HS-5 (cell line): ENCODE measurements around the gene FAM228B.
"Not testable (repeated sequence)": the region's sequence is repeated elsewhere in the genome, so short reads cannot be mapped to it uniquely, and the experiment has no call there.

Experiments
- DNase-seq: peaks from one replicate; pipeline ENCODE4 v3.0.0-alpha.2; 2012; ENCODE audit warnings: low read depth

Gene FAM228B

DNA sequence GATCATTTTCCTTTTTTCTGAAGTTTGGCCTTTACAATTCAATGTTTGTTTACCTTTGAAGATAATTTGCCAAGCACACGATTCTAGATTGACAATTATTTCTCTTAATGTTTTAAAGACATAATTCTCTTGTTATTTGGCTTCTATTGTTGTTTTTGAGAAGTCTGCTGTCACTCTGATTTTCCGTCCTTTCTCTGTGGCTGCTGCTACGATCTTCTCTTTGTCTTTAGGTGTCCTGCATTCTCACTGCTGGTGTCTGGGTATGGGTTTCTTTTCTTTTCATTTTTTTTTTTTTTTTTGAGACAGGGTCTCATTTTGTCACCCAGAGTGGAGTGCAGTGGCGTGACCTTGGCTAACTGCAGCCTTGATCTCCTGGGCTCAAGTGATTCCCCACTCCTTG, 36.4 kb downstream of the FAM228B start:
- DNase-seq = no peak

DNA sequence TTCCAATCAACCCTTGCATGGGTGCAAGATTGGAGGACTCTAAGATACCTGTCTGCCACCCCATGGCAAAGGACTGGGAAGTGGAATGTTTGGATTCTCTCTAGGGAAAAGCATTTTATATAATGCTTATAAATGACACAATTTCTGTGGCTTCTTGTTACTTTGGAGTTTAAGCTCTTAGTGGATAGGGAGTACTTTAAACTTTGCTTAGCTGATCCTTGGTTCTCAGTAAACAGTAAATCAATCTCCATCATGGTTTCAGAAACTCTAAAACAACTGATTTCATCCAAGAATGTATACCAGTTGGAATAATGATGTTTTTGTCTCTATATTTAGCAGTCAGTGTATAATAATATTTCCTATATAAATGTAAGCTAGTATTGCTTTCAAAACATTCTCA, 37.5 kb downstream of the FAM228B start:
- no peak for DNase-seq

DNA sequence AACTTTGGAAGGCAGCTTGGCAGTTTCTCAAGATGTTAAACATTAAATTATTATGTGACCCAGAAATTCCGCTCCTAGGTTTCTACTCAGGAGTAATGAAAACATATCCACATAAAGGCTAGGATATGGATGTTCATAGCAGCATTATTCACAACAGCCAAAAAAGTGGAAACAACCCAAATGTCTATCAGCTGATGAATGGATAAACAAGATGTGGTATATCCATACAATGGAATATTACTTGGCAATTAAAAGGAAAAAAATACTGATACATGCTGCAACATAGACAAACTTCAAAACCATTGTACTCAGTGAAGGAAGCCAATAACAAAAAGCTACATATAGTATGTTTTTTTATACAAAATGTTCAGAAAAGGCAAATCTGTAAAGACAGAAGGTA, 39.2 kb downstream of the FAM228B start:
- DNase-seq = no peak

DNA sequence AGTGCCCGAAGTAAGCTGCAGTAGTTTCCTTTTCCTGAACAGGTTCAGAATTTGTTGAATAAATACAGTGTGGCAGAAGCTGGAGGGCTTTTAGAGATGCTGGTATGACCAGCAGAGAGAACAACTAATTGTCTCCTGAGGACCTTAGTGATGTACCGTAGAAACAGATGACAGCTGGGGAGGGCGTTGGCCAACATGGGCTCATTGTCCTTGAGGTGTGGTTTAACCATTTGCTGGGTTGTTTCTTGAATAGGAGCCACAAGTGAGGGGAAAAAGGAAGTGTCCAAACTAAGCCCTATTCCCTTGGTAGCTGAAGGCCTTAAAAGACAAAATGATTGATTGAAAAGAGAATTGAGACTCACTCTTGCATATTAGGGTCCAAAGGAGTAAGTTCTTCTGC, 39.9 kb downstream of the FAM228B start:
- no peak for DNase-seq

DNA sequence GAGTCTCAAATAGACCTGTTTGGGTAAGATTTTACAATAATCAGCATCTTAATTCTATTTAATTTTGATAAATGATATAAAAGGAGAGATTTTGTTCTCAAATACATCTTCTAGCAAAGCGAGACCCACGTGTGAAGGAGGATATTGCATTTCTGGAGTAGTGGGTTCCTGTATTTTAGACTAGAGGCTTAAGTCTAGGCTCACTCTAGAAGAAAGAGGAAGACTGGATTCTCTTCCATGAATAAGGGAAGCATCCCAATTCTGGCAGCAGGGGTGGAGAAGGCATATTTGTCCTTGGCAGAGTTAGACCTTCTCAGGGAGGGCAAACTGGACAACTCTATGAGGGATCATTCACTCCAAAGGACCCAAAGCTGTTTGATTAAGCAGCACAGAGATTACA, 40.3 kb downstream of the FAM228B start:
- no peak for DNase-seq

DNA sequence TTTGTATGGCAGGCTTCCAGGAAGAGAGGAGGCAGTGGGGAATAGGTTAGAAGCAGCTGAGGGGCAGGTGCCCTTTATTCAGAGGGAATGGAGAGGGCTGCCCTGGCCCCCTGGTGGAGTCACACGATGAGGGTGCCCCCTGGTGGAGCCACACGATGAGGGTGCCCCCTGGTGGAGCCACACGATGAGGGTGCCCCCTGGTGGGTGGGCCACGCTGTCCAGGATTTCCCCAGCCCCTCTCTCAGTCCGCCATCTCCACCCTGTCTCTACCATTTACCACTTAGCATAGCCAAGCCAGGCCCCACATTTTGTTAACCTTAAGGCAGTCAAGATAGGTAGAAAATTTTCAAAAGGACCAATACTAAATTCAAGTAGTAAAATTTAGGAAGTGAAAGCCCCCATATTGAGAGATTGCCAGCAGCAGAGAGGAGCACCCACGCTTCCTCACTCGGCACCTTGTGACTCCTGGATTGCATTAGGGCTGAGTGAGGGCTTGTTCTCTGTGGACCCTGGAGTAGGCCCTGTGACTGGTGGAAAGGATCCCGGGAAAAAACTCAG, 41.2 kb downstream of the FAM228B start:
- DNase-seq = no peak

DNA sequence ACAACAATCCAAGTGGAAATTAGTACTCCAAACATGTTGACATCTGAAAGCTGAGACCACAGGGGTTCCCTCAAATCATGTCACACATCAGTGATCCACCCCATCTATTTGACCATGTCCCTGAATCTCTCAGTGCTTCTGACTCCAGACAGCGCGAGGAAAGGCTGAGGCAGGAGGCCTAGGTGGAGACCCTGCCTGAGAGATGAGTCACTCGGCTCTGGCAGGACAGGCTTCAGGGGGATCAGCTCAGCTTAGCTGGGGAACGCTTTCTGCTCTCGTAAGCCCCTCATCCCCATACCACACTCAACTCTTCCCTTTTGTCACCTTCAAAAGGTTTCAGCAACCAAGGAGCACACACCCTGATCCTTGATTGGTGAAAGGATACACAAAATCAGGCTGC, 45.8 kb downstream of the FAM228B start:
- DNase-seq = no peak

DNA sequence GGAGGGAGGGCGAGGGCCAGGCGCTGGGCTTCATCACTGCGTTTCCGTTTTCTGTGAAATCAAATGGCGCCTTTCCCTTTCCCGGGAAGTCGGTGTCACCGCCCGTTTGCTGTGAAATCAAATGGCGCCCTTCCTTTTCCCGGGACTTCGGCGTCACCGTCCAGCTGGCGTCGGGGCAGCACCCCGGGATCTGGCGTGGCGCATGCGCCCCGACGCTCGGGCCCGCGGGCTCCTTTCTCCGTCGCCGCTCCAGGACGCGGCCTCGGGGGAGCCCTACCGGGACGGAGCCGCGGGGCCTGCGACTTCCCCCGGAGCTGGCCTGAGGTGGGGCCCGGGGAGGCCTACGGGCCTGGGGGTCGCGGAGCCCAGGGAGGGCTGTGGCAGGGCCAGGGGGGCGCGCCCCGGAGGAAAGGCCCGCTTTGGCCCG, 51.6 kb downstream of the FAM228B start, which contains the start of gene FAM228A:
Gene FAM228A (plus strand): TSS at position 203 of the 427 bp plus-strand sequence. CDS start 428 bp downstream, outside the sequence.
- no peak for DNase-seq

DNA sequence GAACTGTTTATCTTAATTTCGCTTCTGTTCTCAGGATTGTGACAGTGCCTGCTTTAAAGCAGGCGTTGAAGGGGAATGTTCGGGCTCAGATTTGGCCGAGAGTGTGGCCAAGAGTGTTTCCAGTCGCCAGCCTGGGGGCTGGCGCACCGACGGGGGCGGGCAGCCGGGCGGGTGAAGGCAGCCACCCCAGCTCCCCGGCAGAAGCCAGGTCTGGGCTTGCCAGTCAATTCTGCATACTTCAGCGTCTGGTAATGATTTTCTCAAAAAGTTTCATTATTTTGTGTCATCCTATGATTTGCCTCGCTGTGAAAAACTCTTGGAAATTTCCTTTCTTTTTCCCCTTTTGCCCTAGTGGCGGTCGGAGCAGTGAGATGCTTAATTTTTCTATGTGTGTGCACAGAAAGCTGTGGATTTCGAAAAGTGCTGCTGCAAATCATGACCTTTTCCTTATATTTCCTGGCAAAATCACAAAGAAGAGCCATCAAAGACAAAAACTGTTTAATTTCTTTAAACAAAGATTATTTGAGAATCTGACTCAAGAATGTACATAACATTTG, 52.4 kb downstream of the FAM228B start:
- DNase-seq = no peak

DNA sequence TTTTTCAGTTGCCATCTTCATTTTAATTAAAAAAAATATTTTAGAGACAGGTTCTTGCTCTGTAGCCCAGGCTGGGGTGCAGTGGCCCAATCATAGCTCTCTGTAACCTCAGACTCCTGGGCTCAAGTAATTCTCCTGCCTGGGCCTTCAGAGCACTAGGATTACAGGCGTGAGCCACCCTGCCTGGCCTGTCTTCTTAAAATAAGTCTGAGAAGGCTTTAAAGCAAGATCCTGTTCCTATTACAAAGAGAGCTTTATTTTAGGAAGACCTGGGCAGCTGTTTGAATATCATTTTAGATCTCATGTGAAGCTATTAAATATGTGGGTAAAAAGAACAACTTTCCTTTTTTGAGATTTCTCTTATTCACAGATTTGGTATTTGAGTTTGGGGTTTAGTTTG, 53.1 kb downstream of the FAM228B start:
- no peak for DNase-seq

DNA sequence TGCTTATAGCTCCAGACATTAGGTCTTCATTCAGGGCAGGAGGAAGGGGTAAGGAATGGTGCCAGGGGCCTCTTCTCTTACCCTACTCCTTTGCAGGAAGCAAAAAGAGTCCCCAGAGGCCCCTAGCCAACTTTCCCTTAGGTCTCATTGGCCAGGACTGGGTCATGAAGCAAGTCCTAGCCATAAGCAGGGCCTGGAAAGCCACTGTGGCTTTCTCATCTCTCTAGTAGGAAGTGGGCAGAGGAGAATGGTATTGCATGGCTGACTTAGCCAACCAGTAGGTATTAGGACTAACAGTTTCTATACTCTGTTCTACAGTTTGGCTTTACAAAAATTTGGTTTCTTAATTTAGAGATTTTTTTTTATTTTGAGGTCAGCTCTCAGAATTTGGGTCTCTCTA, 56.4 kb downstream of the FAM228B start:
- DNase-seq = no peak

DNA sequence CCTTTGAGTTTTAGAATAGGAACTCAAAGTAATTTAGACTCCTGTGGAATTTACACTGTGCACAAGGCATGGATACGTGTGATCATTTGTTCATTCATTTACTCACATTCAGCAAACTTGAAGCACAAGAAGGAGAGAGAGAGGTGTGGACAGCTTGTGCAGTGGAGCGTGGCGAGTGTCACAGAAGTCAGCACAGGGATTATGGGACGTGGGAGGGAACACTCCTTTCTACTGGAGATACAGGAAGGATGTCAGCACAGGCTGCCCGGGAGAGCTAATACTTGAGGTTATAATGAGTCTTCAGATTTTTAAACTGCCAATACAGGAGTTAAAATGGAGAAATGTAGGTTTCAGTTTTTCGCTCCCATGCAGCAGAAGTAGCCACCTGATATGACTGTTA, 58.6 kb downstream of the FAM228B start:
- DNase-seq = no peak

DNA sequence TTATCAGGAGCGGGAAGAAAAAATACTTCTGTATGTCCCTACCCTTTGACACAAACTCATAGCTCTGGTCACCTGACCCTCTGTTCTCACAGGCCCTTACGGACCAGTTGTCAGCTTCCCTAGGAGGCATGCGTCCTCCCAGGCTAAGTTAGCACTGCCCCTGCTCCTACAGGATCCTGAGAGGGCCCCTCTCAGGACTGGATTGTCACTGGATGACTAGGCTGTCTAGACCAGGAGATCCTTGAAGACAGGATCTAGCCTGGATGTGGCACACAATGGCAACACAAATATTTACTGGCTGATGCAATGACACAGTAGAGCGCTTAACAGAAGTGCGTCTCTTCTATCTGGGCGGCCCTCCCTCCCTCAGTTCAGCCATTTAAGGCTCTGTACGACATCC, 59.2 kb downstream of the FAM228B start:
- no peak for DNase-seq

DNA sequence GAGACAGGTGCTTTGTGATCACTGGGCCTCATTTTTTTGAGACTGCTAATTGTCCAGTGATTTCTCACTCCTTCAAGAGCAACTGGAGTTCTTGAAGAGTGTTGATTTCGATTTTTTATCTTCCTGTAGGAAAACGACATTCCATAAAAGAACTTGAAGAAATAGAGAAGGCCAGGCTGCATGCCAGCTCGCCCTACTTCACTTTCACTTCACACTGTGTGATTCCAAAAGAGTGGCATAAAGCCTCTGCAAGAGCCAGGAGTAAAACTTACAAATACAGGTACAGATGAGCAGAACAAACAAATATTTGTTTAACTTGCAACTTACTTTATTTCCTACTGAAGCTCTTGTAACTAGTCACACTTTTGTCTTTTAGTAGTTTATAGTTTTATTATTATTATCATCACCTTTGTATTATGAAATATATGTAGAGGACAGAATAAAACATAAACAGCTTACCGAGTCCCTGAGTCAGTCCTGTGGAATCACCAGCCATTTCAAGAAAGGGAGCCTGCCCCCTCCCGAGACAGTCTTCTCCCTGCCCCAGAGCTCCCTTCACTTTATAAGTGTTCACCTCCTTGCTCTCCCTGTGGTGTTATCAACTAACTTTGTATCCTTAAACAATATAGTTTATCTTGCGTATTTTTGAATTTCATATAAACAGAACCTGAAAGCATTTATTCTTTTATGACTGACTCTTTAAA, 60.2 kb downstream of the FAM228B start:
- DNase-seq = no peak

DNA sequence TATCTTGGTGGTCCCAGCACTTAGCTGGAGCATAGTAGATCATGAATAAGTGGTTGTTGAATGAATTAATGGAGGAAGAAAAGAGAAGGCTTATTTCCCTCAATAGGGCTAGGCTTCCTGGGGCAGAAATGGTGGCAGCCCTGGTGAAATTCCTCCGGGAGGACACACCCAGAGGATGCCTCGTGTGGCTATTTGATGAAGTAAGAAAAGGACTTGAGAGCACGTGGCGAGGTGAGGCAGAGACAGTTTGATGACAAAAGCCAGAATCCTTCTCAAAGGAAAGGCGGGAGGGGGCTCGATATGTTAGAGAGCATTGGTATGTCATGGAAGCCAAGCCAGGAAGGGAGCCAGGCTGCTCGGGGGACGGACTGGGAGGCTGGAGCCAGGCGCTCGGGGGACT, 66.3 kb downstream of the FAM228B start:
- DNase-seq = no peak

DNA sequence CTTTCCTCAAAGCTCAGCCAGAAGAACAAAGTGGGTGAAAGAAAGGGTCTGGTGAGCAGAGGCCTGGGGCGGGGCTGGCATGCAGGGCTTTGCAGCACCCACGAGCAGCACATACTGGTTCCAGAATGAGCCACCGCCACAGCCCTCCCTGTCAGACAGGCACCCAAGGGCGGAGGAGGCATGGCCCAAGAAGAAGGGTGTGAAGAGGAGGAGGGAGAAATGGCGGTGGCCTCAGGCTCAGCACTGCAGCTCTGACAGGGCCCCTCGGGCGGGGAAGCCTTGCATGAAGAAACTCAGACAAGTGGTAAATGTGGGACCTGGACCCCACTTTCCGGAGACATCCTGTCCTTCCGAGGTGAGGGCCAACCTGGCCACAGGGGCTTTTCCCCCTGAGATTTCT, 67.2 kb downstream of the FAM228B start:
- no peak for DNase-seq

DNA sequence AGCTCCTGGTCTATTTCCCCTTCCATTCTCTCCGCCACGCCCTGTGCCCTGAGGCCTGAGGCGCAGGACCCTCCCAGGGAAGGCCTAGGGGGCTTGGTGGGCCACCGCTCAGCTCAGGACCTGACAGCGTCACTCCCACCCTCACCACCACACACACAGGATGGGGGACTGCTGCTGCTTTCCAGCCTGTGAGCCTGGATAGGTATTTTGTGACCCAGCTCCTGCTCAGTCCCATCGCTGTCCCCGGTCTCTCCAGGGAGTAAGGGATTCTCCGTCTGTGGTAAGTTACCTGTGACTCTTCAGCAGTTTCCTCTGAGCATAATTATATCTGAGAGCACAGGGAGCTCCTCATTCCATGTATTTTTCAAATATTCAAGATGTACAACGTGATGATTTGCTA, 67.9 kb downstream of the FAM228B start:
- no peak for DNase-seq

DNA sequence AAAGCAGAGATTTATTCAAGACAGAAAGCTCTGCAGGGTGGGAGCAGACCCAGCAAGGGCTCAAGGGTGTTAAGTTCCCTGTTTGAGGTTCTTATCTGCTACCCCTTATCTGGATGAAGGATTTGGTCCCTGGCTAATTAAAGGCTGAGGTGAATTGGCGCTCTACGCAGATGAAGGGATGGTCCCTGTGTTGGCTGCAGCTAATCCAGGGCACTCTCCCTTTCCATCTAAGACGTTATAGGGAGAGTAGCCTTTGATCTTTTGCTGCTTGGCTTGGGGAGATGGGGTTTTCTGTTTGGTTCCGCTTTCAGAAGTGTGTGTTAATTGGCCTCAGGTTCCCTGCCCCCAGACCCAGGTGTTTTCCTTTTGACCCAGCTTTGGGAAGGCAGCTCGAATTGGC, 68.6 kb downstream of the FAM228B start:
- no peak for DNase-seq

DNA sequence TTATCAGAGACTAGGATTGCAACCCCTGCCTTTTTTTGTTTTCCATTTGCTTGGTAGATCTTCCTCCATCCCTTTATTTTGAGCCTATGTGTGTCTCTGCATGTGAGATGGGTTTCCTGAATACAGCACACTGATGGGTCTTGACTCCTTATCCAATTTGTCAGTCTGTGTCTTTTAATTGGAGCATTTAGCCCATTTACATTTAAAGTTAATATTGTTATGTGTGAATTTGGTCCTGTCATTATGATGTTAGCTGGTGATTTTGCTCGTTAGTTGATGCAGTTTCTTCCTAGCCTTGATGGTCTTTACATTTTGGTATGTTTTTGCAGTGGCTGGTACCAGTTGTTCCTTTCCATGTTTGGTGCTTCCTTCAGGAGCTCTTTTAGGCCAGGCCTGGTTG, 73.9 kb downstream of the FAM228B start:
- not testable (repeated sequence) for DNase-seq

DNA sequence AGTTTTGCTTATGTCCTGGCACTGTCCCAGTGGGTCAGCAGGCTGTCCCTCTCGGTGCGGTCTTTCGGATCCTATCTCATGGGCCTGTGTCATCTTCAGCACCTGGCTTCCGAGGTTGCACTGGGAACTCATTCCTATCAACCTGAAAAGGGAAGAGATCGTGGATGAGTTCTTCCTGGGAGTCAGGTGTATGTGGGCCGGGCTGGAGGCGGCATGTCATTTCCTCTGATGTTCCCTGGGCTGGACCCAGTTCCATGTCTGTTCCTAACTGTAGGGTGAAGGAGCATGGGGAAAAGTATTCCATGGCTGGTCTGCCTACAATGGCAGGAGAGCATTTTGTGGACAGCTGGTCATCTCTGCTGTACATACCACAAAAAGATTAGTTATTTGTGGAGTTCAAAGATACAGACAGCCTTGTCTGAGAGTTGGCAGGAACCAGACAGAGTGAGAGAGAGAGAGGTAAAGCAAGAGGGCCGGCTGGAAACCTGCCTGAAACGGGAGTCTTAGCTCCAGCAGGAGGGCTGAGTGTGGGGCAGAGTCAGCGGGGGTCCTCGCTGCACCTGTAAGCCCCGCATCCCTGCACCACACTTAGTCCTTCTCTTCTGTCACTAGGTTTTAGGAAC, 76.8 kb downstream of the FAM228B start:
- no peak for DNase-seq

DNA sequence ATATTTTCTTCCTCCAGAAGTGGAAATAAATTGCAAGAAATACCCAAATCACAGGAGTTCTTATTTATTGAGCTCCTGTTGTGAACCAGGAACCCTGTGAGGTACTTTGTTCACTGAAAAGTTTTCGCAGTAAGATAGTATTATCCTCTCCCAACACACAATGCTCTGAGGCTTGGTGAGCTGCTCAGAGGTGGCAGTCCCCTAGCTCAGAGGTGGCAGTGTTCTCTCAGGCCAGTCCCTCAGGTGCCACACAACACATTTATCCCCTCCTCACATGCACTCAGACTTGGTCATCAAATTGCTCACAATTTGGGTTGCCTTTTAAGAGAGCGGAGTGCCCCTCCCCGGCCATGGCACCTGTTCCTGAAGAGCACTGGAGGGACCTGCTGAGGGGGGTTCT, 77.5 kb downstream of the FAM228B start:
- no peak for DNase-seq

DNA sequence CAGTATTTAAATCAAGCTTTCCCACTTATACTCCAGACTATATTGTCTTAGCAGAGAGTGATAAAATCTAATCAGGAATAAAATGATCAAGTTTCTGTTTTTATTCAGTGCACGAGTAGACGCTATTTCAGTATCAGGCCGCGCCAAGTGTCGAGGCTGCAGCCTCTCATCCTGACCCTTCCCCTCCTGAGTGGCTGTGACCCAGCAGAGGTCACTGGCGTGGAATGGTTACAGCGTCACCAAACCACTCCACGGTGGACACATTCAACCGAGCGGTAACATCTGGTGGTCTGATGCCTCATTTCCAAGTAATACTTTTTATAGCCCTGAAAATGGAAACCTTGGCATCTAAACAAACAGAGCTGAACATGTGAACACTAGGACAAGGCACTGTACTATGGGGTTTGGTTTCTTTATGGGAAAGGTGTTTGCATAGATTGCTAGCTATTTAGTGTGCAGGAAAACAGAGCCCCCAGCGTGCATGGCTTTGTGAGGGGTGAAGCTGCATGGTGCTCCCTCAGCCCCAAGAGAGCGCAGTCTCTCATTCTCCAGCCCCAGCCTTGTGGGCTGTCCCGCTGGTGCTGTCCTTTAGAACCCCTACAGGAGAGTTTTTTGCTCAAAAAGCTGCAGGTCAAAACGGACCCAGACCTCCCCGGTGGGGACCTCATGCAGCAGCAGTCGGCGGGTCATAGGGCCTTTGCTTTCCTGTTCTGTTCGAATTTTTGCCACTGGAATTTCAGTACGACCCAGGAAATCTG, 79.9 kb downstream of the FAM228B start:
- no peak for DNase-seq

DNA sequence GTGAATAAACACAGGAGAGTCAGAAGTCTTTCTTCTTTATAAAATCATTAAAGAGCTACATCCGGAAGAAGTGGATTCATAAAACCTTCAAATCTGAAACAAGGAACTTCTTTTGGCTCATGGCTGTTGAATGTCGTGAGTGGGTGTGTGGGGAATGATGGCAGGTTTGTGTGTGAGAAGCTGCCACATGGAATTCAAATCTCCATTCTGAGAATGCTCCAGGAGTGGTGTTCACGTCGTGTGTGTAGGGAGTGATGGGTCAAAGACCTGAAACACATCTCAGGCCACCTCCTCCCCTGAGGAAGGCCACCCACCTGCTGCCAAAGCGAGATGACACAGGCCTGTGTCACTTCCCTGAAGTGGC, 80.5 kb downstream of the FAM228B start:
- DNase-seq = no peak
